Karpas-422 (cell line): ENCODE data around the gene SNX3. TPM values are rescaled to one million over a fixed set of nuclear protein-coding genes. Genes with fewer than 3 reads are reported as not detected.

ENCODE experiments used
- DNase-seq: peaks from one replicate; pipeline ENCODE4 v3.0.0-alpha.2; 2015
- H2AFZ ChIP-seq: fragments of 200-600 bp; sonication (generic); 2 replicates; pipeline ENCODE4 v1.6.1; 2014; ENCODE audit warnings: antibody characterized with exemption, low read length, mixed read lengths
- H3K27ac ChIP-seq: fragments of 200-600 bp; sonication (generic); 2 replicates; pipeline ENCODE4 v1.5.1; 2014; ENCODE audit warnings: mild to moderate bottlenecking, low read length, moderate library complexity
- H3K27me3 ChIP-seq: fragments of 200-600 bp; sonication (generic); 2 replicates; pipeline ENCODE4 v1.6.1; 2014; ENCODE audit warnings: low read length, mixed read lengths
- H3K36me3 ChIP-seq: fragments of 200-600 bp; sonication (generic); 2 replicates; pipeline ENCODE4 v1.6.1; 2014; ENCODE audit warnings: low read length, mixed read lengths; ENCODE audit not compliant: insufficient read depth
- H3K4me1 ChIP-seq: fragments of 200-600 bp; sonication (generic); 2 replicates; pipeline ENCODE4 v1.6.1; 2014; ENCODE audit warnings: mild to moderate bottlenecking, low read length, mixed read lengths
- H3K4me2 ChIP-seq: fragments of 200-600 bp; sonication (generic); 2 replicates; pipeline ENCODE4 v1.6.1; 2014; ENCODE audit warnings: low read length, low read depth, mild to moderate bottlenecking; ENCODE audit not compliant: poor library complexity, severe bottlenecking
- H3K4me3 ChIP-seq: fragments of 200-600 bp; sonication (generic); 2 replicates; pipeline ENCODE4 v1.5.1; 2014; ENCODE audit warnings: mild to moderate bottlenecking, antibody characterized with exemption, low read length, mixed read lengths
- H3K79me2 ChIP-seq: fragments of 200-600 bp; sonication (generic); 2 replicates; pipeline ENCODE4 v1.6.1; 2014; ENCODE audit warnings: mild to moderate bottlenecking, low read length, mixed read lengths
- H3K9ac ChIP-seq: fragments of 200-600 bp; sonication (generic); 2 replicates; pipeline ENCODE4 v1.6.0; 2014; ENCODE audit warnings: low read length
- H3K9me2 ChIP-seq: fragments of 200-600 bp; sonication (generic), shearing (Covaris generic); replicated peaks from 2 replicates; pipeline ENCODE4 v1.6.0; 2014; ENCODE audit warnings: mild to moderate bottlenecking, low read length, moderate library complexity; ENCODE audit not compliant: insufficient read depth
- H3K9me3 ChIP-seq: fragments of 300-700, 200-600 bp; sonication (generic); 2 replicates; pipeline ENCODE4 v1.6.1; 2014; ENCODE audit warnings: low read length, mixed read lengths
- H4K20me1 ChIP-seq: fragments of 200-600 bp; sonication (generic); 2 replicates; pipeline ENCODE4 v1.6.1; 2014; ENCODE audit warnings: mild to moderate bottlenecking, antibody characterized with exemption, low read length, low read depth; ENCODE audit not compliant: insufficient read depth
- total RNA-seq: library from RNA; depleted of rRNA; stranded (reverse); fragments of >200 nt; shearing (Covaris generic); gene quantifications from 2 replicates; pipeline ENCODE4 v1.2.3, GENCODE V29; 2014; ENCODE audit warnings: low replicate concordance

Gene SNX3
- total RNA-seq, 1 experiment from 2014 or later: 177 TPM

- Histone ChIP-seq H3K79me2 (peaks cover 99% of the 10 kb centered on the region), H3K9me3 (no peaks in the 10 kb centered on the region), H3K9ac (no peak overlapping the region)
Observed at GRCh38 chr6:108242259-108242658, 18.6 kb downstream of the SNX3 start.

GRCh38 chr6:108238322-108238721, 22.5 kb downstream of the SNX3 start:
- Histone ChIP-seq H3K4me3 (no peak overlapping the region), H2AFZ (no peak overlapping the region), H3K27me3 (no peaks in the 10 kb centered on the region), H4K20me1 (no peaks in the 10 kb centered on the region), H3K4me1 (peaks cover 16% of the 10 kb centered on the region), H3K9me2 (no peaks in the 10 kb centered on the region), H3K9ac (no peak overlapping the region), H3K9me3 (no peaks in the 10 kb centered on the region), H3K36me3 (peaks cover 22% of the 10 kb centered on the region), H3K79me2 (peaks cover 92% of the 10 kb centered on the region), H3K27ac (no peak overlapping the region), H3K4me2 (no peak overlapping the region)
- DNase-seq: no peak

More at GRCh38 chr6:108242259-108242658, 18.6 kb downstream of the SNX3 start:
- Histone ChIP-seq H3K27ac (0 out of 2 replicates have a peak overlapping the region, but pooled peaks have one; percentile 12), H4K20me1 (no peaks in the 10 kb centered on the region), H3K4me1 (peaks cover 13% of the 10 kb centered on the region), H2AFZ (no peak overlapping the region), H3K4me2 (no peak overlapping the region), H3K36me3 (peaks cover 29% of the 10 kb centered on the region), H3K9me2 (no peaks in the 10 kb centered on the region), H3K27me3 (no peaks in the 10 kb centered on the region), H3K4me3 (no peak overlapping the region)
- DNase-seq: no peak

GRCh38 chr6:108236791-108237190, 24.0 kb downstream of the SNX3 start:
- no peaks in the 10 kb centered on the region for H3K27me3 ChIP-seq
- H3K27ac ChIP-seq: no peak overlapping the region
- no peak overlapping the region for H3K9ac ChIP-seq
- no peak overlapping the region for H2AFZ ChIP-seq
- no peaks in the 10 kb centered on the region for H4K20me1 ChIP-seq
- no peak overlapping the region for H3K4me3 ChIP-seq
- H3K4me1 ChIP-seq: peaks cover 30% of the 10 kb centered on the region
- DNase-seq: no peak
- H3K9me2 ChIP-seq: no peaks in the 10 kb centered on the region
- peaks cover 18% of the 10 kb centered on the region for H3K36me3 ChIP-seq
- no peak overlapping the region for H3K4me2 ChIP-seq
- H3K9me3 ChIP-seq: no peaks in the 10 kb centered on the region
- H3K79me2 ChIP-seq: peaks cover 92% of the 10 kb centered on the region

DNA sequence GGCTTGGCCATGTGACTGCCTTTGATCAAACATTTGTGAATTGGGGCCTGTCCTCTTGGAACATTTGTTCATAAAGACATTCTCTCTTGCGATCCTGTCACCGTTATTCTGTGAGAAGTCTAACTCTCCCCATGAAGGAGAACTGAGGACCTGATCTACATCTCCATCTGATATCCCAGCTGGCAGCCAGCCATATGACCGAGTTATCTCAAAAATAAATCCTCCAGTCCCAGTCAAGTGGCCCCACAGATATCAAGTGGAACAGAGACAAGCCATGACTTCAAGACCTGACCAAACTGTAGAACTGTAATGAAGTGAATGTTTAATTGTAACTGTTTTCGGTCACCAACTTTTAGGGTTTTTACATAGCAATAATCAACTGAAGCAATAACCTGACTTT, 25.7 kb downstream of the SNX3 start:
- no peak overlapping the region for H3K9ac ChIP-seq
- H3K4me2 ChIP-seq: no peak overlapping the region
- no peak overlapping the region for H2AFZ ChIP-seq
- H3K4me3 ChIP-seq: no peak overlapping the region
- H3K9me2 ChIP-seq: no peaks in the 10 kb centered on the region
- no peak overlapping the region for H3K27ac ChIP-seq
- DNase-seq: no peak
- peaks cover 92% of the 10 kb centered on the region for H3K79me2 ChIP-seq
- H3K9me3 ChIP-seq: no peaks in the 10 kb centered on the region
- H4K20me1 ChIP-seq: no peaks in the 10 kb centered on the region
- peaks cover 10% of the 10 kb centered on the region; the same call in 1 of the 2 replicates for H3K36me3 ChIP-seq
- no peaks in the 10 kb centered on the region for H3K27me3 ChIP-seq
- peaks cover 41% of the 10 kb centered on the region for H3K4me1 ChIP-seq

- DNase-seq: no peak
- Histone ChIP-seq H3K9me3 (no peaks in the 10 kb centered on the region), H2AFZ (no peak overlapping the region), H3K4me1 (peaks cover 100% of the 10 kb centered on the region), H3K4me3 (no peak overlapping the region), H3K27me3 (no peaks in the 10 kb centered on the region), H4K20me1 (no peaks in the 10 kb centered on the region), H3K79me2 (peaks cover 83% of the 10 kb centered on the region), H3K27ac (peak overlapping the region; percentile 99), H3K36me3 (no peaks in the 10 kb centered on the region), H3K9me2 (no peaks in the 10 kb centered on the region), H3K9ac (no peak overlapping the region; the same call in 1 of the 2 replicates), H3K4me2 (peak overlapping the region; percentile 62)
Observed at GRCh38 chr6:108228416-108228815, 32.4 kb downstream of the SNX3 start.

DNA sequence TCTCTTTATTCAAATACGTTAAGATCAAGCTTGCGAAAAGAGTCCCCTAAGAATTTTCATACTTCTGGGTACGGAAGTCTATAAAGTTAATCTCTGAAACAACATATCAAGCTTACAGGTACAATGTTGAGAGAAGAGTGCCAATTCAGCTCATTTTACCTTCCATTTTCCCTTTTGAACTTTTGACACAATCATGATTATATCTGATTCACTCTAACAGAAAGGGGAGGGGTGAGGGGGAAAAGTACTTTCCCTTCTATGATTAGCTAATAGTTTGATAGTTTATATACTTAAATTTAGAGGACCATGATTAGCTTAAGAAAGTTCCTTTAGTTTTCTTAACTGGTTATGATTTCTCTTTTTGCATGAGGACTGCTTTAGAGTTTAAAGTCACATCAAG, 33.5 kb downstream of the SNX3 start:
- H3K9ac ChIP-seq: peak overlapping the region; percentile 52
- peaks cover 2% of the 10 kb centered on the region; the same call in 1 of the 2 replicates for H3K36me3 ChIP-seq
- peak overlapping the region; percentile 50 for H3K4me3 ChIP-seq
- no peaks in the 10 kb centered on the region for H3K9me2 ChIP-seq
- H4K20me1 ChIP-seq: no peaks in the 10 kb centered on the region
- H3K4me1 ChIP-seq: peaks cover 94% of the 10 kb centered on the region
- no peaks in the 10 kb centered on the region for H3K27me3 ChIP-seq
- H2AFZ ChIP-seq: no peak overlapping the region
- peak overlapping the region; percentile 99 for H3K27ac ChIP-seq
- H3K9me3 ChIP-seq: no peaks in the 10 kb centered on the region
- DNase-seq: peak; percentile 88
- peaks cover 75% of the 10 kb centered on the region for H3K79me2 ChIP-seq
- peak overlapping the region; percentile 62 for H3K4me2 ChIP-seq

GRCh38 chr6:108222504-108222903, 38.3 kb downstream of the SNX3 start:
- H3K4me1 ChIP-seq: peaks cover 64% of the 10 kb centered on the region
- no peak overlapping the region for H3K4me2 ChIP-seq
- peaks cover 24% of the 10 kb centered on the region; the same call in 1 of the 2 replicates for H3K36me3 ChIP-seq
- no peak overlapping the region for H3K9ac ChIP-seq
- H3K27ac ChIP-seq: peak overlapping the region; percentile 40; the same call in 1 of the 2 replicates
- H3K9me2 ChIP-seq: no peaks in the 10 kb centered on the region
- no peaks in the 10 kb centered on the region for H3K9me3 ChIP-seq
- H3K27me3 ChIP-seq: no peaks in the 10 kb centered on the region
- peaks cover 70% of the 10 kb centered on the region for H3K79me2 ChIP-seq
- H2AFZ ChIP-seq: no peak overlapping the region
- H4K20me1 ChIP-seq: no peaks in the 10 kb centered on the region
- DNase-seq: no peak
- no peak overlapping the region for H3K4me3 ChIP-seq

GRCh38 chr6:108222064-108222463, 38.8 kb downstream of the SNX3 start:
- Histone ChIP-seq H3K4me2 (no peak overlapping the region), H3K27me3 (no peaks in the 10 kb centered on the region), H3K79me2 (peaks cover 74% of the 10 kb centered on the region), H3K27ac (peak overlapping the region; percentile 40; the same call in 1 of the 2 replicates), H3K4me3 (no peak overlapping the region), H3K4me1 (peaks cover 60% of the 10 kb centered on the region), H4K20me1 (no peaks in the 10 kb centered on the region), H2AFZ (no peak overlapping the region), H3K36me3 (peaks cover 24% of the 10 kb centered on the region; the same call in 1 of the 2 replicates), H3K9me2 (no peaks in the 10 kb centered on the region), H3K9ac (no peak overlapping the region), H3K9me3 (no peaks in the 10 kb centered on the region)
- DNase-seq: no peak
